Activated T-helper 9 cell treated with anti-CD3 and anti-CD28 coated beads, Interleukin-2, amount 50 U/mL, for 16 hours (primary cell): ENCODE results near the gene SORBS2.

Experiments
- DNase-seq: peaks from one replicate; pipeline ENCODE4 v3.0.0-alpha.2; 2020; ENCODE audit warnings: low read depth

SORBS2 gene

DNA sequence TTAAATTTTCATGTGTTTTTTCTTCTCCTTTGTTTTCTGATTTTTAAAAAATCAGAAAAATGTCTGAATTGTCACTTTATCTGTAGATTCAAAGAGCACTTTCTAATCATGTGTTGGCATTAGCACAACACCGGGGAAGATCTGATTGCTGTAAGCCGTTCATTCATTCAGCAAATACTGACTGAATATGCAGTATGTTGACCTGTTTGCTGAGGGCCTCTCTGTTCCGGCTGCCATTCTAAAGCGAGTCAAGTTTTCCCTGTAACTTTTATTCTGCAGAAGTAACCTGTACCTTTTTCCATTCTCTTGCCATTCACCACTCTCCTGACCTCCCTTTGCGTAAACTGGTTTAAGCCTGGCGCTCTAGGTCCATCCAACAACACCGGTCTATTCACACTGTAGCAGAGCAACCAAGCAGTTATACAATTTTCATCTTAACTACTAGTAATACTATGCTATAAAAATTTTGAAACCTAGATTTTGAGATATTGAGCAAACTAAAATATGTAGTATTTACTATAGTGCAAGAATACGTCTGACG lies 6.7 kb downstream of the SORBS2 start:
- no peak for DNase-seq

DNA sequence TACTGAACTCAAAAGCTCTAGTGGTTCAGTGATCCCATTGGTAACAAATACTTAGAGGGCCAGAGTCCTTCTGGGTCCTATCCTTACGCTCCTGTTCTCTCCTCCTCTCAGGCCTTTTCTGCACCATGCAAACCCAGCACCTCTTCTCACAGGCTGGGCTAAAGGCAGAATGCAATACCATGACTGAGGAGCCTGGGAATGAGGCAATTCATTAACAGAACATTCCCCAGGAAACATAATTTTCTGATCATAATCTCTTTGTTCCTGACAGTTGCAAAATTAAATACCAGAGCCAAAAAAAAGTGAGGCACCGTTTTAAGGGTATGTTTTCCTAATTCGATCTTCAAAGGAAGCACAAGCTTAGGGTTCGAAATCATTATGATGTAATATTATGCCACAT lies 9.0 kb downstream of the SORBS2 start:
- DNase-seq, result no peak

DNA sequence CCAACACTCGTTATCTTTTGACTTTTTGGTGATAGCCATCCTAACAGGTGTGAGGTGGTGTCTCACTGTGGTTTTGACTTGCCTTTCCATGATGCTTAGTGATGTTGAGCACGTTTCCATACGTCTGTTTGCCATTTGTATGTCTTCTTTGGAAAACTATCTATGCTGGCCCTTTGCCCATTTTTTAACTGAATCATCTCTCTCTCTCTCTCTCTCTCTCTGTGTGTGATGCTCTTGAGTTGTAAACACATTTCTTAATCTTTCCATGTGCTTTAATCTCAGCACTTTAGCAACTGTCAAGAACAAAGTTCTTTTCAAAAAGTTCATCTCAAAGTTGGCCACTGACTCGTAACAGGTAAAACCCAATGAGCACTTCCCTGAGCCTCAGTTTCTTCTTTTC lies 10.5 kb downstream of the SORBS2 start:
- no peak for DNase-seq

DNA sequence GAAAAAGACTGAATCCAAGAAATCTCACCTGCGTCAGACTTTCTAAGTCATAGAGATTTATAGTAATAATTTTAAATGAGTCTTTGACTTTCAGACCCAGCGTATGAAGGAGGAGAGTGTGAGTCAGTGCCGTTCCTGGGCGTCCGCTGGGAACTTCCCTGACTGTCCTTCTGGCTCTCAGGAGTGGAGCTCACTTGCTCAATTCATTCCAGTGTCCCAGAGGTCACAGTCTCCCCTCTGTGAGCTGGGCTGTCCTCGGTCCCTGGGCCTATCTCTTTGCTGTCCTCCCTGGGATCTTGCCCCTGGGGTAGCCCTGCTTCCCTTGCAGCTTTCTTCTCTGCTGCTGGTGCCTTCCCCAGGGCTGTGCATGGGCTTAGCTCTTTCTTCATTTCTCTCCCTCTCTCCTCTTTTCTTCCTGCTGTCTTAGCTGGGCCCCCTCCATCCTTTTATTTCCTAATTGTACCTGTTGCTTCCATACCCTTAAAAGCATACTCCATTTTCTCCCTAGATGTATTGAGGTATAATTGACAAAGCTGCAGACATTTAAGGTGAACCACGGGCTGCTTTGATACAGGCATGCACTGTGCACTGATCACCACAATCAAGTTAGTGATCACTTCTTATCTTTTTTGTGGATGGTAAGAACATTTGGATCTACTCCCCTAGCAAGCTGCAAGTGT lies 11.6 kb downstream of the SORBS2 start:
- no peak for DNase-seq

DNA sequence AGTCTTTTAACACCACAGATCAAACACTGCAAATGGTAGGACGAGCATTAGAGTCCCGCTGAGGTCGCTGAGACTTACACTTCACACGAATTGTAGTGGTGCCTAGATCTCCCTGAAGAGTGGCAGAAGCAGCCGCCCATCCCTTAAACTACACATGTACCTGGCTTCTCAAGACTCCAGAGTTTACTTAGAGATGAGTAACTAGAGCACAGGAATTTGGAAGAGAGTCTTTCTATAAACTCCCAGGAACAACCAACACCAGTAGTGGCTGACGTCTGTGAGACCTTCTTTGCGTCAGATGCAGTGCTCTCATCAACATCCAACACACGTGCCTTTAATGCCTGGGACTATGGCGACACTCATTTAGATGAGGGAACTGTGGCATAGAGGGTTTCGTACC lies 12.6 kb downstream of the SORBS2 start:
- DNase-seq, result no peak

DNA sequence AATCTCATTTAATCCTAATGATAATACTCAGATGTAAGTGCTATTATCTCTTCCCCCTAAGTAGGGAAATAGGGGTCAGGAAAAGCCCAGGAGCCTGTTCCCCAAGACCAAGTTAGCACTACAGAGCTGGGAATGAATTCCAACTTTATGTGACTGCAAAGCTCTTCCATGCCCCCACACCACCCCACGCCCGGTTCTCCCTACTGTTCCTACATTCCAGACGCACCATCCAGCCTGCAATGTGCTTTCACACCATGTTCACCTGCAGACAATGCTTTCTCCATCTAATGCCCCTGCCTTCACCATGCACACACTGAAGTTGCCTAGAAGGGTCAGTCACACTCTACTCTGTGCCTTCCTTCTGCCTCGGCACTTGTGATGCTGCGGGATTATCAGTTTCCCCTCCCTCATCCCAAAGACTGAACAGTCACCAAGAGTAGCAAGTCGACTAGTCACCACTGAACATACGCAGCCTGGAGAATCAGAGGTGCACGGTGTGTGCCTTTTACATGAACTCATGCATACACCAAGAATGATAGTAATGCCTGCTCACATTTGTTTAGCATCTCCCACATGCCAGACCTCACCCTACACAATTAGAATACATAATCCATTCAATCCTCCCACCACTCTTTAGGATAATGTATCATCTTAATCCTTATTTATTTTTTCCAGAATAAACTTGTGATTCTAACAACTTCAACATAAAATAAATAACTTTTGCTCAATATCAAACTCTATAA lies 14.2 kb downstream of the SORBS2 start:
- no peak for DNase-seq

DNA sequence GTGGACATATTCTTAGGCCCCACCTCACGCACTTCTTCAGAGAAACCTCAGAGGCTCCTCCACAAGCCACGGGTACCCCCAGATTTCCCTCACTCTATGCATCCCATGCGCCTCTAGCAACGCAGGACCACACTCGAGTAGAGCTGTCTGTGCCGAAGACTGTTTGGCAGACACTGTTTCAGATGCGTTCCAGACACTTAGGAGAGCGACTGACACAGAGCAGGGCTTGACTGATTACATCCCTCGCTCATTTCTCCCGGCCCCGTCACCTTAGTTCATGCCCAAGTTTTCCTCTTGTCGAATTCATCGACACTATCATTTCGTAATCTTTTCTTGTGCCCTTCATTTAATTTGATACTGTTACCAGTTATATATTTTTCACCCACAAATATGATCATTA lies 15.0 kb downstream of the SORBS2 start:
- no peak for DNase-seq

DNA sequence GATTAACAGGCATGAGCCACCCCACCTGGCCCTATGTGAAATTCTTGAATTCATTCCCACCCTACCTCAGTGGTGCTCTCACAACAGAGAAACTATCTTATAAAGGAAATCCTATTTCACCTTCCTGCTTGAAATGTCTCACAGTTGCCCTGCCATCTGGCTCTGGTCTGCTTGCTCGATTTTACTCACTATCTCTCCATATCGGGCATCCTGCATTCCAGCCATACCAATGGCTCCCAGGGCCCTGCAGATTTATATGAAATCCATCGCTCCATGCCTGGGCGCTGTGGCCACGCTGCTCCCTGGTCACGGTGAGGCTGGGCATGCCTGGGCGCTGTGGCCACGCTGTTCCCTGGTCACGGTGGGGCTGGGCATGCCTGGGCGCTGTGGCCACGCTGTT lies 15.8 kb downstream of the SORBS2 start:
- DNase-seq, result no peak

DNA sequence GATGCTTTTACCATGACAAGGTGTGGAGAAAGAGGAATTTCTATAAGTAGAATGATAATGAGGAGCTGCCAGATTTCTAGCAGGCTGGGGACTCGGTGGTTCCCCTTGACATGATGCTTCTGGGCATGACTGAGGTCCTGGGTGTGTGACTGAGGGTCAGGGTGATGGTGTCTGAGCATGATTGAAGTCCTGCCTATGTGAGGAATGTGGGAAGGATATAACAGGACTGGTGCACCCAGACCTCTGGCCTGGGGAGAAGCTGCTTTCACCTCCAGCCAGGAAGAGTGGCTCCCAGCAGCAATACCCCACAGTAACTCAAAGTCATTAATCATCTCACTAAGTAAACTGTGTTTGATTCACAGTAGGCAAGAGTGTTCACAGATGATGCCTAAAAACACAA lies 17.4 kb downstream of the SORBS2 start:
- DNase-seq, result no peak

DNA sequence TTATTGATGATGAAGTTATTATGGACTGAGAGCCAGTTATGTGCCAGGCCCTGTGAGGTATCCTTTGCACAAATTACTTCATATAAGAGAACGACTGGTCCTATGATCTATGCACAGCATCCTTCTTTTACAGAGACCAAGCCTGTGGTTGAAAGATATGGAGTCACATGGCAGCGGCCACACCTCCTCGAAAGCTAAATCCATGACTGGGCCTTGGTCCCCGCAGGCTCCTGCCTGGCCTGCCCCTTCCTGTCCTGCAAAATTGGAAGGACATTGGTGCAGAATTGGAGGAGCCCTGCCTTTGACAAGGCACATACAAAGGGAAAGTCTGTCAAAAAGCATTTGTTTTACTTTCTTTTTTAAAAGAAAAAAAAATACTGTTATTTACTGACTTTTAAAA lies 18.3 kb downstream of the SORBS2 start:
- no peak for DNase-seq

DNA sequence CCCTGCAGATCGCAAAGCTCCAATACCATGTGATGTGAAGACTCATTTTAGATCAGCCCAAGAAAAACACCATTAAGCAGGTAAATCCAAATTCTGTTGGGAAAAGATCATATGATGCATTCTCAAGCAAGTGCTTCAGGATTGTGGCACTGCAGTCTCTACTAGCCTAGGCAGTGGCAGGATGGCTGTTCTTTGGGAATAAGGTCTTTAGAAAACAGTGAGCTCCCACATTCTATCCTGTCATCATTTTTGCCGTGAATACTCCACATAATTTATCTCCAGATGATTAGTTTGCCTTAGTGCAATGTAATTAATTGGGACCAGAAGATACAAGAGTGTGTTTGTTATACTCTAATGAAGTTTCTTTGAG lies 18.9 kb downstream of the SORBS2 start:
- no peak for DNase-seq

DNA sequence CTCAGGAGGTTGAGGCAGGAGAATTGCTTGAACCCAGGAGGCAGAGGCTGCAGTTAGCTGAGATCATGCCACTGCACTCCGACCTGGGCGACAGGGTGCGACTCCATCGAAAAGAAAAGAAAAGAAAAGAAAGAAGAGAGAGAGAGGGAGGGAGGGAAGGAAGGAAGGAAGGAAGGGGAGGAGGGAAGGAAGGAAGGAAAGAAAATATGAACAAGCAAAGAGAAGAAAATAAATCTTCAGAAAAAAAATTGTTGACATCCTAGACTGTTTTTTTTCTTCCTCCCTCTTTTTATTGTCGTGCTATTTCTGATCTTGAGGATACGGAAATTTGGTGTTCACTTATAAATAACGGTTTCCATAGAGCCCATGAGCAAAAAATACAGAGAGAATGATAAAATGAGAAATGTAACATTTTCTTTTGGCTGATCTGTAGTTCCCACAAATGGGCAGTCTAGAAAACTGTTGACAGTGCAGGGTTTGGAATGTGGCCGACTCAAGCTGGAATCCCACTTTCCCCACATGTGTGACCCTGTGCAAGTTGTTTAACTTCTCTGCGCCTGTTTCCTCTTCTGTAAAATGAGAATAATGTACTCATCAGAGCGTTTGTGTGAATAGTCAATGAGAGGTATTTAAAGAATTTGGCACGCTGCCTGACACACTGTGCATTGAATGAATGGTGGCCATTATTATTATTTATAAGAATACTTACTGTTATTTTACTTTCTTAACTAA lies 19.4 kb downstream of the SORBS2 start:
- no peak for DNase-seq

DNA sequence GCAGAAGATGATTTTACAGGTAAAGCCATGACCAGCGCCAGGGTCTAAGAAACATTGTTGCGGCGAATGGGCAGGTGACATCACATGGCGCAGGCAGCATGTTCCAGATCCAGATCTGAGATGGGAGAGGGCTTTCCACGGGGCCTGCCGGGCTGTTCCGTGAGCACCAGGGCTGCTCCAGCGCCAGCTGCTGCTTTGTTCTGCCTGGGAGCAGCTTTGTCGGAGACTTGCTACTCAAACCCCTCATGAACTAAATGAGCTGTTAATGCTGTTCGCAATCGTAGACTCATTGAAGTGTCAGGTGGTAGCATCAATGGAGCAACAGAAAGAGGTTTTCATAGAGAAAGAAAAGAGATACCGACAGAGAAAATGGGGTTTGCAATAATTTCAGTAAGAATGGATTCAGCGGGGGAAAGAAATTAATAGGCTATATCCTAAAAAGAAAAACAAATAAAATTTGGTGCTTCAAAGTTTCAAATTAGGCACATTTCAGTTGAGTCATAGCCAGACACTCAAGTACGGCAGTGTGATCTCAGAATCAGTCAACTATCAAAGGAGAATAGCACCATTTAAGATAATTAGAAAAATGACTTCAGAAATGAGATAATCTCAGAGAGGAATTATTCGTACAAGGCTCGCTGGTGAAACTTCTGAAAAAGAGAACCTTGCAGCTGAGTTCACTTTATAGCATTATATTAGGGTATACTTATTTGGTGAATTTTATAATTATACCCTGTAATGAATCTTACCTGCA lies 23.9 kb downstream of the SORBS2 start:
- no peak for DNase-seq

DNA sequence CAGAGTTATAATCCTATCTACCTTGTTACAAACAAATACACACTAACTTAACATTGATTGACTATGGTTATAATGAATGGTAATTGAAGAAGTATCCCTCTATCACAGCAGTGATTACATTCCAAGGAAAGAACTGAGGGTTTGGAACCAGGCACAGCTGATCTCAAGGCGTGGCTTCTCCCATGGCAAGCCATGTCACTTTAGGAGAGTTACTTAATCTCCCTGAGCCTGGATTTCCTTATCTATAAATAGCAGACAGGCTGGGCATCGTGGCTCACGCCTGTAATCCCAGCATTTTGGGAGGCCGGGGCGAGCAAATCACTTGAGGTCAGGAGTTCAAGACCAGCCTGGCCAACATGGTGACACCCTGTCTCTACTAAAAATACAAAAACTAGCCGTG lies 25.6 kb downstream of the SORBS2 start:
- DNase-seq, result no peak

DNA sequence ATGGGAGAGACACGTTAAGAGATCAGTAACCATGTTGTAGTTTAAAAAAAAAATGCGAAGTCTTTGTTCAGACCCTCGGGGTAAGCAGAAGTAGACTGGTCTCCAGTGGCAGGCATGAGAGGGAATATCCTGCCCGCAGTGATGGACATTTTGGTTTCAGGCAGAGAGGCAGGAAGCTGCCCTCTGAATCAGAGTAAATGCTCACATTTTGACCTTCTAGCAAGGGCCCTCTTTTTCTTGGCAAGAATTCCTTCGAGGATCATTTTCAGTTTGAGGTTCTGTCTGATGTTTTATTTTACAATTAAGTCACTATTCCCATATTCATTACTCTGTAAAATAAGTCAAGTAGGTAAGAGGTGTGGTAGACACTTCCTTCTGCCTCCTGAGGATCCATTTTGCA lies 28.4 kb downstream of the SORBS2 start:
- no peak for DNase-seq

DNA sequence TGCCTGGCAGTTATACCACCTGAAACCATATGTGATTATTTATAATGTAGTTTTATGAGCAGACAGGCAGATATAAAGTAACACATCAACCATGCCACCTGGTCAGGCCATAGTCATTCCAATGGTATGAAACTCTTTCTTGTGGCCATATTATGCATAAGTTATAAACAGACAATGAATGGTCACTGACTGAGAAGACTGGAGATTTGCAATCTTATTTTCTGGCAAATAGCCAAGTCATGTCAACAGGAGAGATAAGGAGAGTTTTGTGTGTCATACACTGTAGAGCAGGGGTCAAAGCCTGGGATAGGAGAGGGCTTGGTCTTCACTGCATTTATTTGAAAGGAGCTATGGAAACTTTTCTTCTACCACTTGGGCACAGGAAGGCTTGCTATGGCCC lies 29.5 kb downstream of the SORBS2 start:
- DNase-seq, result no peak

DNA sequence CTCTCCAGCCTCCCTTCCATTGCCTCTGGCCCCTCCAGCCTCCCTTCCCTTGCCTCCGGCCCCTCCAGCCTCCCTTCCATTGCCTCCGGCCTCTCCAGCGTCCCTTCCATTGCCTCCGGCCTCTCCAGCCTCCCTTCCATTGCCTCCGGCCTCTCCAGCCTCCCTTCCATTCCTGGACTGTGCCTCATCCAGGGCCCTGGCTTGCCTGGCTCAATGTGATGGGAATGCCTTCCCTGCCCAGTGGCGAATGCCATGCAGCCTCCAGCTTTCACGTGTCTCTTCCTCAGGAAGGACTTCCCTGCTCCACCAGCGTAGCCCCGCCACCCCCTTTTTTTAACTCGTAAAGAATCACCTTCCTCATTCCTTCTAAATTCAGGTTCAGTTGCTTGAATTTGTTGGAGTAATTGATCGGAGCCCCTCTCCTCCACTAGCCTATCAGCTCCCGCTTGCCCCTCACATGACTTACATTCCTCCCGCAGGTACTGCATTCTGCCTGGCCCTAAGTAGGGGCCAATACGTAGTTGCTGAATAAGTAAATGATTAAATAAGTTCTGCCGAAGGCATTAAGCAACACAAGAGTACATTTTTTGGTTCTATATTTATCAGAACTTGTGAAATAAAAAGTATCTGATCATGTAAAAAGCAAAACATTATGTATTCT lies 30.3 kb downstream of the SORBS2 start:
- no peak for DNase-seq

DNA sequence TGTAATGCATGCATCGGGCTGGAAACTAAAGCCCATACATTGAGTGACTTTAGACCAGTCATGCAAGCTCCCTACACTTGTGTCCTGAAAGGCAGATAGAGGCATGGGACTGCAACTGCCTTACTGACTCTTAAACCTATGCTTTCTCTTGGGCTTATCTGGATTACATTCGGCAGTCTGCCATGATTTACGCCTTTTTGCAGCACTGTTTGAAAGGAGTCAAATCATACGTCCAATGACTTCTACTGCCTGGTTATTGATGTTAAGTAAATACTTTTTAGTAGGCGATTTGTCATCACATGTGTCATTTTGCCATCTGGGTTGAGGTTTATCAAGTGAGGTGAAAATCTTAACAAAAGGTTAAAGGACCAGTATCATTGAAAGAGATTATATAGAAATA lies 31.5 kb downstream of the SORBS2 start:
- no peak for DNase-seq

DNA sequence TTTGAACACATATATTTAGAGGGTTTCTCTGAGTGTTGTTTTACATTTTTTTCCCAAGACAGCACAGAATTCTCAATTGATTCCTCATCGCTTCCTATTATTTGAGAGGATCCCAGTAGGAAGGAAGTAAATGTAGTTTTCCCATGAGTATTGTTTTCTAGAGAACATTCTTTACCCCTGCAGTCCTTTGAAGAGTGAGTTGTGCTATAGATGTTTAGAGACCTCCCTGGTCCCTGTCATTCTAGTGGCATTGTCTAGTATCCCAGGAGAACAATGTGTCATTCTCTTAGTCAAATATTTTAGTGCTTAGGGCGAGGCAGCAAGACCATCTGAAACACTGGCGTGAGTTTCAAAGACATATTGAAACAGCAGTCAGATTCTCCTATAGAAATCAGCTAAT lies 32.5 kb downstream of the SORBS2 start:
- DNase-seq, result no peak

DNA sequence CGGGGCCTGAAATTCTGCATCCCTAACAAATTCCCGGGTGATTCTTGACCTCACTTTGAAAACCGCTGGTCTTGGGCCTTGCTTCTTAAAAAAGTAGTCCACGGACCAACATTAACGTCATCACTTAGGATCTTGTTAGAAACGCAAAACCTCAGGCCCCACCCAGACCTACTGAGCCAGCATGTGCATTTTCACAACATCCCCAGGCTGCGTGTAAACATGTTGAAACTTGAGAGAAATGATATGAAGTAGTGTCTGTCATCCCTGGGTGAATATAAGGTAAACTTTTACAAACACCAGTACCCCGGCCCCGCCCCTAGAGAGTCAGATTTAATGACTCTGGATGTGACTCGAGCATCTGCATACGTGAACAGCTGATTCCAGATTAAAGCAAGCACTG lies 33.7 kb downstream of the SORBS2 start:
- DNase-seq, result no peak

DNA sequence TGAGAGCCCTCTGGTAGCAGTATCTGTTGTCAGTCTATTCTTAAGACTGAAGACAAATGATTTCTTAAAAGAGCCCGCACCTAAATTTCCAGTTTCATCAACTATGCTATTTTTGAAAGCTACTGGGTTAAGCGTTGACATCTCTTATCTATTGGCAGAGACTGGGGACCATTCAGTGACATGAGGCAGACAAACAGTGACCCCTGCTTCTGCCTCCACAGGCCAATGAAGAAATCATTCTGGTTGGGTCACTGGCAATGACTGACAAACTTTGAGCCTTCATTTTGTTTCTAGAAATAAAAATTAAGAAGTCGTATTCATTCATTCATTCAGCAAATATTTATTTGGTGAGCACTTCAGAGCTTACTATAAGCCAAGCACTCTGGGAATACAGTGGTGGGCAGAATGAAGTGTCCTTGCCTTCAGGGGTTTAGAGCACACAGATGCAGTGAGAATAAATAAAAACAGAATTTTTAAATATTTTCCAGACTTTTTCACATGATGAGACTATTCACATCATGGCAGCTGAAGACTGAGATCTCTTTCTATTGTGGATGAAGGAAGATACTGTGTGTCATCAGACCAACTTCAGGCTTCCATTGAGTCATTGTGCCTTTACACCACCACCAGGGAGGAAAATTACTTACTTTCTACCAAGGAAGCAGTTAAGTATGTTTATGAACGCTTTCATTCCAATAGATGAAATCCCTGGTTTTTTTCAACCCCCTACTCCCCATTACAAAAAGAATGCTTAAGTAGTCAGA lies 36.0 kb downstream of the SORBS2 start:
- DNase-seq, result no peak
